ENCODE data around the gene TTLL13. TPM values are rescaled to one million over a fixed set of nuclear protein-coding genes. Genes with fewer than 3 reads are reported as not detected.
A peak's percentile ranks its signal among the peaks of the same experiment; 100 is the strongest.

The TTLL13 gene
- polyA plus RNA-seq, 1 of the 3 experiments (the other 2 are of a cell fraction) = 0.03 TPM

GRCh38 chr15:90213818-90214204, 35.5 kb upstream of the TTLL13 start:
- peaks cover 6 to 13% of the 10 kb centered on the region in 2 experiments for H3K36me3 ChIP-seq (replicated peaks in 1 of 2; ENCODE audit: control insufficient read depth in 1 of 2, insufficient read depth in 2 of 2, low read length in 1 of 2)
- POLR2A ChIA-PET = interaction anchor here (0.6 kb wide), 1 partner anchor 13 kb away, joined by 3 read pairs; the partner anchor contains the start of gene SEMA4B
- DNase-seq = no peak
- WGBS (ENCODE audit: low lambda C conversion rate) = 94% methylated on average over 10 of the region's 11 CpGs
- no peaks in the 10 kb centered on the region for H3F3A ChIP-seq (replicated peaks; ENCODE audit: insufficient read depth)
- H3K9me3 ChIP-seq = no peaks in the 10 kb centered on the region
- H3K27me3 ChIP-seq (ENCODE audit: insufficient read depth) = no peaks in the 10 kb centered on the region
- no peaks in the 10 kb centered on the region for H4K20me1 ChIP-seq (ENCODE audit: insufficient read depth)
- H3K4me3 ChIP-seq (ENCODE audit: low read depth in 2 of 2, low read length in 1 of 2) = no peak overlapping the region
- no peaks in the 10 kb centered on the region for H3K9me2 ChIP-seq
- H3K9ac ChIP-seq = no peak overlapping the region
- H3K27ac ChIP-seq (ENCODE audit: low read depth in 2 of 2, low read length in 1 of 2) = no peak overlapping the region; a peak in 1 of 4 replicates
- TF ChIP-seq FOSL2 (IDR thresholded peaks at IDR 0.05; ENCODE audit: borderline replicate concordance, low read depth) (no peak), RXRA (IDR thresholded peaks at IDR 0.05; ENCODE audit: borderline replicate concordance, low read depth) (no peak), SMC3 (IDR thresholded peaks at IDR 0.05; ENCODE audit: low read depth, low read length) (no peak), NRF1 (IDR thresholded peaks at IDR 0.05; ENCODE audit: low read depth, low read length) (no peak), GABPA (IDR thresholded peaks at IDR 0.05; ENCODE audit: low read depth) (no peak), ZBTB33 (IDR thresholded peaks at IDR 0.05; ENCODE audit: borderline replicate concordance, low read depth) (no peak), YY1 (IDR thresholded peaks at IDR 0.05; ENCODE audit: low read depth) (no peak), FOXJ3 (CRISPR knock-in tag; IDR thresholded peaks at IDR 0.05) (no peak), RFX5 (IDR thresholded peaks at IDR 0.05; ENCODE audit: low read length) (no peak)
- CTCF ChIA-PET = interaction anchor here (1.1 to 7.1 kb wide), 3 partner anchors 10 to 70 kb away, joined by 3 to 74 read pairs (median 3); partner anchors contain the start of gene SEMA4B
- H3K4me2 ChIP-seq = no peak overlapping the region
- H2AFZ ChIP-seq (ENCODE audit: low read depth) = no peak overlapping the region
- peaks cover 9 to 35% of the 10 kb centered on the region in 2 experiments; a peak in 2 of 4 replicates for H3K4me1 ChIP-seq (ENCODE audit: control insufficient read depth in 1 of 2, insufficient read depth in 2 of 2, low read depth in 1 of 2, low read length in 1 of 2)
- peaks cover 22% of the 10 kb centered on the region; the same call in 1 of the 2 replicates for H3K79me2 ChIP-seq (ENCODE audit: insufficient read depth)

- Histone ChIP-seq H3K4me2 (no peak overlapping the region), H3K4me1 (ENCODE audit: control insufficient read depth in 1 of 2, insufficient read depth in 2 of 2, low read depth in 1 of 2, low read length in 1 of 2) (peaks cover 9 to 39% of the 10 kb centered on the region in 2 experiments; a peak in 2 of 4 replicates), H3K9me2 (no peaks in the 10 kb centered on the region), H3K27me3 (ENCODE audit: insufficient read depth) (no peaks in the 10 kb centered on the region), H3K36me3 (replicated peaks in 1 of 2; ENCODE audit: control insufficient read depth in 1 of 2, insufficient read depth in 2 of 2, low read length in 1 of 2) (peaks cover 6 to 10% of the 10 kb centered on the region in 2 experiments), H3K9ac (no peak overlapping the region), H3K9me3 (no peaks in the 10 kb centered on the region), H3K27ac (ENCODE audit: low read depth in 2 of 2, low read length in 1 of 2) (no peak overlapping the region), H3F3A (replicated peaks; ENCODE audit: insufficient read depth) (no peaks in the 10 kb centered on the region), H4K20me1 (ENCODE audit: insufficient read depth) (no peaks in the 10 kb centered on the region), H3K79me2 (ENCODE audit: insufficient read depth) (peaks cover 22% of the 10 kb centered on the region; the same call in 1 of the 2 replicates), H3K4me3 (ENCODE audit: low read depth in 2 of 2, low read length in 1 of 2) (no peak overlapping the region), H2AFZ (ENCODE audit: low read depth) (no peak overlapping the region)
- CTCF ChIA-PET = interaction anchor here (0.8 to 7.1 kb wide), 7 partner anchors 10 to 72 kb away, joined by 3 to 74 read pairs (median 3); partner anchors contain the start of genes SEMA4B and TTLL13
- TF ChIP-seq POLR2AphosphoS5 (IDR thresholded peaks at IDR 0.05; ENCODE audit: low read depth, low read length) (no peak), CTCF (IDR thresholded peaks at IDR 0.05) (peak; percentile 44), ELF1 (IDR thresholded peaks at IDR 0.05) (no peak), CHD2 (IDR thresholded peaks at IDR 0.05; ENCODE audit: low read length, partially characterized antibody) (no peak)
- DNase-seq = no peak
- POLR2A ChIA-PET = interaction anchor here (0.6 kb wide), 2 partner anchors 13 to 14 kb away, joined by 3 read pairs; partner anchors contain the start of gene SEMA4B
- WGBS (ENCODE audit: low lambda C conversion rate) = 92% methylated on average over 8 of the region's 8 CpGs
These were observed 34.7 kb upstream of the TTLL13 start for GRCh38 chr15:90214553-90215196.
